GM12878 (cell line): ENCODE results near the gene TMEM209. TPM values are rescaled to one million over a fixed set of nuclear protein-coding genes. Genes with fewer than 3 reads are reported as not detected.

Experiments
- ATAC-seq: fragments of 200-7000 bp; cut with Tn5 transposase; 3 replicates; pipeline ENCODE4 v1.9.1; 2020; ENCODE audit warnings: mild to moderate bottlenecking, moderate library complexity
- BruUV-seq: library from RNA; stranded (reverse); fragments of 400-500 nt; replicated peaks from 2 replicates; lab custom pipeline; 2021; lab: Mats Ljungman, UMichigan
- CTCF ChIA-PET: fragments of 300-600 bp; sonication (Branson Sonifier 250); formaldehyde crosslinking; extraction: SDS; loops from one replicate; lab custom pipeline; 2021; ENCODE audit warnings: inconsistent platforms; lab: Yijun Ruan, JAX
- POLR2A ChIA-PET: fragments of 350-600 bp; formaldehyde crosslinking; extraction: SDS; loops from one replicate; lab custom pipeline; 2021; ENCODE audit warnings: inconsistent platforms; lab: Charles Lee
- RAD21 ChIA-PET: fragments of 300-600 bp; sonication (Branson Sonifier 250); formaldehyde crosslinking; loops from one replicate; lab custom pipeline; 2023; ENCODE audit warnings: antibody characterized with exemption; ENCODE audit not compliant: unreplicated experiment; lab: Charles Lee
- SMC1A ChIA-PET: fragments of 300-600 bp; sonication (Branson Sonifier 250); formaldehyde crosslinking; loops from one replicate; lab custom pipeline; 2023; ENCODE audit not compliant: unreplicated experiment, uncharacterized antibody; lab: Charles Lee
- DNase-seq: peaks from one replicate; pipeline ENCODE4 v3.0.0-alpha.2; 2011; ENCODE audit warnings: low read depth, low spot score
- FAIRE-seq: peaks from 3 replicates; lab custom pipeline; 2011; peaks lifted over from hg19 to GRCh38; lab: Jason Lieb, UNC
- H2AFZ ChIP-seq: 2 replicates; pipeline ENCODE4 v1.6.0; 2011; ENCODE audit warnings: low read depth, low read length, control low read depth; ENCODE audit not compliant: control insufficient read depth
- H3K27ac ChIP-seq: 2 replicates; pipeline ENCODE4 v1.5.1; 2011; ENCODE audit warnings: control low read depth; ENCODE audit not compliant: control insufficient read depth, insufficient read depth
- H3K27me3 ChIP-seq, 2 experiments: replicated peaks in 1 of 2; 2 replicates each; pipeline versions ENCODE4 v1.6.0 to v1.6.1; 2011; ENCODE audit warnings: low read length in 1 of 2; ENCODE audit not compliant: control insufficient read depth in 2 of 2, insufficient read depth in 2 of 2
- H3K36me3 ChIP-seq, 2 experiments: 2 replicates each; pipeline ENCODE4 v1.5.1; 2011; ENCODE audit warnings: low read length in 1 of 2; ENCODE audit not compliant: control insufficient read depth in 2 of 2, insufficient read depth in 2 of 2
- H3K4me1 ChIP-seq: 2 replicates; pipeline ENCODE4 v1.6.1; 2011; ENCODE audit warnings: mild to moderate bottlenecking, low read length, moderate library complexity, mixed read lengths; ENCODE audit not compliant: control insufficient read depth, insufficient read depth
- H3K4me2 ChIP-seq: 2 replicates; pipeline ENCODE4 v1.6.0; 2011; ENCODE audit warnings: control low read depth; ENCODE audit not compliant: control insufficient read depth, insufficient read depth
- H3K4me3 ChIP-seq: fragments of 200-600 bp; sonication (generic); 2 replicates; pipeline ENCODE4 v1.5.1; 2016
- H3K79me2 ChIP-seq: 2 replicates; pipeline ENCODE4 v1.6.0; 2011; ENCODE audit warnings: low read length; ENCODE audit not compliant: control insufficient read depth, insufficient read depth
- H3K9ac ChIP-seq: 2 replicates; pipeline ENCODE4 v1.8.0; 2011; ENCODE audit warnings: low read length, control low read depth, mixed read lengths; ENCODE audit not compliant: control insufficient read depth, insufficient read depth
- H3K9me3 ChIP-seq: replicated peaks from 3 replicates; pipeline ENCODE4 v1.5.1; 2011; ENCODE audit warnings: mild to moderate bottlenecking, low read length; ENCODE audit not compliant: control insufficient read depth, insufficient read depth
- H4K20me1 ChIP-seq: 2 replicates; pipeline ENCODE4 v1.6.0; 2011; ENCODE audit not compliant: control insufficient read depth, insufficient read depth
- ZBTB11 ChIP-seq: fragments of 450-650 bp; formaldehyde crosslinking; IDR thresholded peaks from 2 replicates; pipeline ENCODE4 v1.5.0; 2022; ENCODE audit warnings: mild to moderate bottlenecking, missing genetic modification characterization
- WGBS: methylation state at CpG from one replicate; pipeline ENCODE4 v1.1.6; 2016; ENCODE audit warnings: low lambda C conversion rate; ENCODE audit not compliant: insufficient replicate concordance, insufficient coverage; ENCODE audit errors: missing lambda C conversion rate; 5-methylcytosine and 5-hydroxymethylcytosine counted together
- in situ Hi-C: fragments of 300-500 bp; cut with MboI; formaldehyde crosslinking; loops from 9 replicates; pipeline ENCODE4 v1.14.3; 2018; ENCODE audit warnings: mixed read lengths
- intact Hi-C: fragments of 100-400 bp; cut with micrococcal nuclease; formaldehyde crosslinking; loops from one replicate; pipeline ENCODE4 v1.14.2; 2022; ENCODE audit not compliant: unreplicated experiment
- polyA plus RNA-seq, 11 experiments: library from polyadenylated mRNA; depleted of rRNA in 4 of 11; unstranded in 6 of 11; stranded (reverse) in 5 of 11; fragments of >200 nt; fragmentation: Nextera tagmentation in 4 of 11; fragmentation: Illumina TruSeq in 1 of 11; extraction: Ambion mirVana in 4 of 11; extraction: Trizol in 1 of 11; gene quantifications; 1 replicate in 1 of 11; 2 replicates in 10 of 11; pipeline versions ENCODE4 v1.2.1 to v1.2.3, GENCODE V29; 2011 to 2016; ENCODE audit warnings: inconsistent platforms in 2 of 11, missing spikeins in 2 of 11, low read depth in 1 of 11
- total RNA-seq, 4 experiments: library from RNA; depleted of rRNA in 3 of 4; stranded (reverse); fragments of >200 nt in 3 of 4; fragmentation: Illumina TruSeq in 1 of 4; extraction: Trizol in 1 of 4; gene quantifications; 2 replicates each; pipeline versions ENCODE4 v1.2.1 to v1.2.3, GENCODE V29; 2013 to 2021

Gene TMEM209
- total and polyA plus RNA-seq, 10 of the 15 experiments (the other 5 are each of a cell fraction or from before 2014, with no cell fraction given): 22.1 to 41.2 (median 35.1) TPM

- ChIA-PET RAD21 (no interaction called here), CTCF (interaction anchor here (1.6 kb wide), 1 partner anchor 8 kb away, joined by 3 read pairs; no protein-coding TSS in a partner anchor)
- BruUV-seq: no TSS peak
- H4K20me1 ChIP-seq: no peaks in the 10 kb centered on the region
- H2AFZ ChIP-seq: no peak overlapping the region
- no peaks in the 10 kb centered on the region for H3K79me2 ChIP-seq
- no peak overlapping the region for H3K27ac ChIP-seq
- no peak for TF ChIP-seq ZBTB11 (CRISPR knock-in tag)
- TF ChIP-seq, all 136 proteins: peak for 0
- ATAC-seq (no peak), DNase-seq (no peak), FAIRE-seq (no peak)
- no peaks in the 10 kb centered on the region for H3K27me3 ChIP-seq
- no peak overlapping the region for H3K4me3 ChIP-seq
- H3K9me3 ChIP-seq: no peaks in the 10 kb centered on the region
- no peak overlapping the region for H3K9ac ChIP-seq
- H3K4me1 ChIP-seq: no peaks in the 10 kb centered on the region
- 97% methylated on average over 4 of the region's 4 CpGs for WGBS
- ChIA-PET SMC1A (interaction anchor here (0.6 to 1.6 kb wide), 3 partner anchors 19 to 62 kb away, joined by 3 to 4 read pairs (median 3); no protein-coding TSS in a partner anchor), POLR2A (interaction anchor here (0.6 kb wide), 1 partner anchor 75 kb away, joined by 3 read pairs; no protein-coding TSS in a partner anchor)
- peaks cover 0 to 13% of the 10 kb centered on the region in 2 experiments; a peak in 3 of 4 replicates for H3K36me3 ChIP-seq
- H3K4me2 ChIP-seq: no peak overlapping the region
- intact Hi-C loops (no loop called here), in situ Hi-C loops (no loop called here)
Measured at GRCh38 chr7:130134106-130134636, 71.0 kb downstream of the TMEM209 start.
